Panc1 (cell line): Measurements from ENCODE around the gene MRRF. TPM values are rescaled to one million over a fixed set of nuclear protein-coding genes. Genes with fewer than 3 reads are reported as not detected.

Experiments
- ATAC-seq: fragments of 200-7000 bp; cut with Tn5 transposase; 2 replicates; pipeline ENCODE4 v1.9.1; 2020; ENCODE audit warnings: mild to moderate bottlenecking, moderate library complexity
- BruUV-seq: library from RNA; stranded (reverse); fragments of 400-500 nt; replicated peaks from 2 replicates; lab custom pipeline; 2021; lab: Mats Ljungman, UMichigan
- CTCF ChIA-PET: fragments of 300-600 bp; sonication (Branson Sonifier 250); formaldehyde crosslinking; loops from one replicate; lab custom pipeline; 2022; ENCODE audit warnings: antibody characterized with exemption; lab: Charles Lee
- POLR2A ChIA-PET: fragments of 300-600 bp; sonication (Branson Sonifier 250); formaldehyde crosslinking; loops from one replicate; lab custom pipeline; 2022; ENCODE audit warnings: antibody characterized with exemption; lab: Charles Lee
- DNase-seq: peaks from one replicate; pipeline ENCODE4 v3.0.0-alpha.2; 2010; ENCODE audit warnings: low read depth, low spot score
- H3K27ac ChIP-seq: 2 replicates; pipeline ENCODE4 v1.5.1; 2011; ENCODE audit warnings: mild to moderate bottlenecking, low read length, inconsistent platforms
- H3K27me3 ChIP-seq: fragments of 200-500 bp; sonication (Bioruptor generic); 2 replicates; pipeline ENCODE4 v1.6.0; 2014; ENCODE audit warnings: low read length, inconsistent platforms; ENCODE audit not compliant: control insufficient read depth, insufficient read depth
- H3K36me3 ChIP-seq: fragments of 200-500 bp; sonication (Bioruptor generic); 2 replicates; pipeline ENCODE4 v1.5.1; 2014; ENCODE audit warnings: inconsistent platforms, mild to moderate bottlenecking, low read length, moderate library complexity; ENCODE audit not compliant: control insufficient read depth, insufficient read depth
- H3K4me1 ChIP-seq: 2 replicates; pipeline ENCODE4 v1.5.1; 2011; ENCODE audit warnings: inconsistent platforms, mild to moderate bottlenecking, low read length, moderate library complexity; ENCODE audit not compliant: control insufficient read depth, insufficient read depth
- H3K4me3 ChIP-seq, 2 experiments: 2 replicates each; pipeline ENCODE4 v1.5.1; 2011 to 2012; ENCODE audit warnings: low read depth in 2 of 2, low read length in 2 of 2, mild to moderate bottlenecking in 2 of 2, inconsistent platforms in 1 of 2, moderate library complexity in 1 of 2
- H3K9me3 ChIP-seq: fragments of 200-500 bp; sonication (Bioruptor generic); 2 replicates; pipeline ENCODE4 v1.5.1; 2014; ENCODE audit warnings: low read depth, mild to moderate bottlenecking, inconsistent platforms, low read length, moderate library complexity; ENCODE audit not compliant: control insufficient read depth, insufficient read depth
- POLR2AphosphoS5 ChIP-seq: IDR thresholded peaks from 2 replicates; pipeline ENCODE4 v1.6.1; 2012; ENCODE audit warnings: mild to moderate bottlenecking, low read depth, low read length, moderate library complexity
- SIN3A ChIP-seq: IDR thresholded peaks from 2 replicates; pipeline ENCODE4 v1.6.1; 2012; ENCODE audit warnings: low read depth, mild to moderate bottlenecking, low read length, moderate library complexity, borderline replicate concordance; ENCODE audit not compliant: insufficient read depth
- TCF7L2 ChIP-seq: IDR thresholded peaks from 2 replicates; pipeline ENCODE4 v1.6.1; 2011; ENCODE audit warnings: mild to moderate bottlenecking, low read depth, low read length, inconsistent platforms
- in situ Hi-C: cut with HindIII; loops from 2 replicates; pipeline ENCODE4 v1.10.0; 2016; ENCODE audit warnings: low sequenced_read_pairs, low pct_unique_long_range_greater_than_20kb
- intact Hi-C: fragments of 100-400 bp; cut with micrococcal nuclease; formaldehyde crosslinking; loops from one replicate; pipeline ENCODE4 v1.10.0; 2022; ENCODE audit not compliant: unreplicated experiment
- total RNA-seq: library from RNA; stranded (reverse); gene quantifications from one replicate; pipeline ENCODE4 v1.2.1, GENCODE V29; 2021; ENCODE audit not compliant: unreplicated experiment
- TF ChIP-seq, protein P1 (sequence below): fragments of 450-650 bp; IDR thresholded peaks from 2 replicates; pipeline ENCODE4 v1.5.1; 2017; ENCODE audit warnings: mild to moderate bottlenecking
- TF ChIP-seq, protein P2 (sequence below), 2 experiments: IDR thresholded peaks; 2 replicates each; pipeline ENCODE4 v1.6.1; 2011 to 2012; ENCODE audit warnings: low read depth in 2 of 2, control low read depth in 1 of 2, low read length in 1 of 2, mild to moderate bottlenecking in 1 of 2, moderate library complexity in 1 of 2; ENCODE audit not compliant: insufficient read depth in 1 of 2

MRRF gene
- total RNA-seq, 1 experiment from 2014 or later: 28.4 TPM

GRCh38 chr9:122355336-122355875 is 90.7 kb downstream of the MRRF start:
- H3K36me3 ChIP-seq: no peaks in the 10 kb centered on the region
- no peaks in the 10 kb centered on the region for H3K27me3 ChIP-seq
- POLR2A ChIA-PET: no interaction called here
- H3K4me3 ChIP-seq: no peak overlapping the region
- H3K4me1 ChIP-seq: no peaks in the 10 kb centered on the region
- TF ChIP-seq, protein P1, sequence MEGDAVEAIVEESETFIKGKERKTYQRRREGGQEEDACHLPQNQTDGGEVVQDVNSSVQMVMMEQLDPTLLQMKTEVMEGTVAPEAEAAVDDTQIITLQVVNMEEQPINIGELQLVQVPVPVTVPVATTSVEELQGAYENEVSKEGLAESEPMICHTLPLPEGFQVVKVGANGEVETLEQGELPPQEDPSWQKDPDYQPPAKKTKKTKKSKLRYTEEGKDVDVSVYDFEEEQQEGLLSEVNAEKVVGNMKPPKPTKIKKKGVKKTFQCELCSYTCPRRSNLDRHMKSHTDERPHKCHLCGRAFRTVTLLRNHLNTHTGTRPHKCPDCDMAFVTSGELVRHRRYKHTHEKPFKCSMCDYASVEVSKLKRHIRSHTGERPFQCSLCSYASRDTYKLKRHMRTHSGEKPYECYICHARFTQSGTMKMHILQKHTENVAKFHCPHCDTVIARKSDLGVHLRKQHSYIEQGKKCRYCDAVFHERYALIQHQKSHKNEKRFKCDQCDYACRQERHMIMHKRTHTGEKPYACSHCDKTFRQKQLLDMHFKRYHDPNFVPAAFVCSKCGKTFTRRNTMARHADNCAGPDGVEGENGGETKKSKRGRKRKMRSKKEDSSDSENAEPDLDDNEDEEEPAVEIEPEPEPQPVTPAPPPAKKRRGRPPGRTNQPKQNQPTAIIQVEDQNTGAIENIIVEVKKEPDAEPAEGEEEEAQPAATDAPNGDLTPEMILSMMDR: no peak
- TF ChIP-seq POLR2AphosphoS5: no peak
- TF ChIP-seq SIN3A: no peak
- no peak for TF ChIP-seq TCF7L2
- TF ChIP-seq, protein P2, sequence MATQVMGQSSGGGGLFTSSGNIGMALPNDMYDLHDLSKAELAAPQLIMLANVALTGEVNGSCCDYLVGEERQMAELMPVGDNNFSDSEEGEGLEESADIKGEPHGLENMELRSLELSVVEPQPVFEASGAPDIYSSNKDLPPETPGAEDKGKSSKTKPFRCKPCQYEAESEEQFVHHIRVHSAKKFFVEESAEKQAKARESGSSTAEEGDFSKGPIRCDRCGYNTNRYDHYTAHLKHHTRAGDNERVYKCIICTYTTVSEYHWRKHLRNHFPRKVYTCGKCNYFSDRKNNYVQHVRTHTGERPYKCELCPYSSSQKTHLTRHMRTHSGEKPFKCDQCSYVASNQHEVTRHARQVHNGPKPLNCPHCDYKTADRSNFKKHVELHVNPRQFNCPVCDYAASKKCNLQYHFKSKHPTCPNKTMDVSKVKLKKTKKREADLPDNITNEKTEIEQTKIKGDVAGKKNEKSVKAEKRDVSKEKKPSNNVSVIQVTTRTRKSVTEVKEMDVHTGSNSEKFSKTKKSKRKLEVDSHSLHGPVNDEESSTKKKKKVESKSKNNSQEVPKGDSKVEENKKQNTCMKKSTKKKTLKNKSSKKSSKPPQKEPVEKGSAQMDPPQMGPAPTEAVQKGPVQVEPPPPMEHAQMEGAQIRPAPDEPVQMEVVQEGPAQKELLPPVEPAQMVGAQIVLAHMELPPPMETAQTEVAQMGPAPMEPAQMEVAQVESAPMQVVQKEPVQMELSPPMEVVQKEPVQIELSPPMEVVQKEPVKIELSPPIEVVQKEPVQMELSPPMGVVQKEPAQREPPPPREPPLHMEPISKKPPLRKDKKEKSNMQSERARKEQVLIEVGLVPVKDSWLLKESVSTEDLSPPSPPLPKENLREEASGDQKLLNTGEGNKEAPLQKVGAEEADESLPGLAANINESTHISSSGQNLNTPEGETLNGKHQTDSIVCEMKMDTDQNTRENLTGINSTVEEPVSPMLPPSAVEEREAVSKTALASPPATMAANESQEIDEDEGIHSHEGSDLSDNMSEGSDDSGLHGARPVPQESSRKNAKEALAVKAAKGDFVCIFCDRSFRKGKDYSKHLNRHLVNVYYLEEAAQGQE (IDR thresholded peaks at IDR 0.05; ENCODE audit: insufficient read depth in 1 of 2, low read depth in 2 of 2, low read length in 1 of 2): no peak
- DNase-seq (no peak), ATAC-seq (no peak)
- CTCF ChIA-PET: interaction anchor here (0.6 kb wide), 1 partner anchor 31 kb away, joined by 4 read pairs; no protein-coding TSS in a partner anchor
- H3K9me3 ChIP-seq: no peaks in the 10 kb centered on the region
- intact Hi-C loops: no loop called here
- BruUV-seq: no TSS peak
- in situ Hi-C loops: no loop called here
- no peak overlapping the region for H3K27ac ChIP-seq

DNA sequence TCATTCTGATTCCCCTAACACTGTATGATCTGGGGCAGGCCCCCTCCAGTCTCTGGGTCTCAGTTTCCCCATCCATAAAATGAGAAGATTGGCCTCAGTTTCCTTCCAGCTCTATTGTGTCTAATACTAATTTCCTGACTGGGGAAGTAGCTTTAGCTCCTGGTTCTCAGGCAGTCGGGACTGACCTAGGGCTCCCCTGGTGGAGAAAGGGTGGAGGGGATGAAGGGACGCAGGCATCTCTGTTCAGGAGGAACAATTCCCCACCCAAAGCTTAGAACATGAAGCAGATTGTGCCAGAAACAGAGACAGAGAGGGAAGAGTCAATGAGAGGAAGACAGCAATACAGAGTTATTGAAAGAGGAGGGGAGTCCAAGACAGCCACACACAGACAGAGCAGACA is 91.9 kb downstream of the MRRF start:
- Histone ChIP-seq H3K9me3 (no peaks in the 10 kb centered on the region), H3K27ac (no peak overlapping the region; the same call in 1 of the 2 replicates), H3K36me3 (no peaks in the 10 kb centered on the region), H3K4me3 (no peak overlapping the region), H3K27me3 (no peaks in the 10 kb centered on the region), H3K4me1 (no peaks in the 10 kb centered on the region)
- ATAC-seq (no peak), DNase-seq (no peak)
- BruUV-seq: no TSS peak
- POLR2A ChIA-PET: no interaction called here
- CTCF ChIA-PET: no interaction called here
- intact Hi-C loops (no loop called here), in situ Hi-C loops (no loop called here)
- TF ChIP-seq, protein P1: 0 out of 2 replicates have a peak, but pooled peaks have one; percentile 28
- TF ChIP-seq POLR2AphosphoS5: no peak
